Forelimb muscle (tissue), 1 donor: ENCODE data around the gene HSF4. TPM values are rescaled to one million over a fixed set of nuclear protein-coding genes. Genes with fewer than 3 reads are reported as not detected.
"Not testable (repeated sequence)": the region's sequence is repeated elsewhere in the genome, so short reads cannot be mapped to it uniquely, and the experiment has no call there.

ENCODE experiments used
- DNase-seq: peaks from one replicate; pipeline ENCODE4 v3.0.0-alpha.2; 2013; ENCODE audit warnings: low read depth
- polyA plus RNA-seq: library from polyadenylated mRNA; unstranded; fragments of 120-200 nt; gene quantifications from one replicate; pipeline ENCODE4 v1.2.1, GENCODE V29; 2013; ENCODE audit not compliant: insufficient read length

The HSF4 gene, protein sequence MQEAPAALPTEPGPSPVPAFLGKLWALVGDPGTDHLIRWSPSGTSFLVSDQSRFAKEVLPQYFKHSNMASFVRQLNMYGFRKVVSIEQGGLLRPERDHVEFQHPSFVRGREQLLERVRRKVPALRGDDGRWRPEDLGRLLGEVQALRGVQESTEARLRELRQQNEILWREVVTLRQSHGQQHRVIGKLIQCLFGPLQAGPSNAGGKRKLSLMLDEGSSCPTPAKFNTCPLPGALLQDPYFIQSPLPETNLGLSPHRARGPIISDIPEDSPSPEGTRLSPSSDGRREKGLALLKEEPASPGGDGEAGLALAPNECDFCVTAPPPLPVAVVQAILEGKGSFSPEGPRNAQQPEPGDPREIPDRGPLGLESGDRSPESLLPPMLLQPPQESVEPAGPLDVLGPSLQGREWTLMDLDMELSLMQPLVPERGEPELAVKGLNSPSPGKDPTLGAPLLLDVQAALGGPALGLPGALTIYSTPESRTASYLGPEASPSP
- 3.5 TPM for polyA plus RNA-seq

DNA sequence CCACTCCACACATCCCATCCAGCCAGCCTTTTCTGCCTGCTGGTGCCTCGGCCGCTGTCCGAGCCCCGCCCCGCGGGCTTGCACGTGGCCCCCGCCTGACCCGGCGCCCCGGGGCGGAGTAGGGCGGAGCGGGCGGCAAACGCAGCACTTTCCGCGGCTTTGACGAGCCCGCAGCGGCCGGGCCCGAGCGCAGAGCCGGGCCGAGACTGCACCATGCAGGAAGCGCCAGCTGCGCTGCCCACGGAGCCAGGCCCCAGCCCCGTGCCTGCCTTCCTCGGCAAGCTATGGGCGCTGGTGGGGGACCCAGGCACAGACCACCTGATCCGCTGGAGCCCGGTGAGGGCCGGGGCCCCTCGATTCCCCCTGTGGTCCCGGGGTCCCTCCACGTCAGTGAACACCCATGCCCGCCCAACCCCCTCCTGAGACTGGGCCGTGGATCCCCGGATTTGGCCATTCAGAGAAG, at the start of gene HSF4:
Gene HSF4, plus strand, starts transcription at position 147 of the 463 bp plus-strand sequence. Its CDS starts 67 bp downstream, at position 214.
- no peak for DNase-seq

DNA sequence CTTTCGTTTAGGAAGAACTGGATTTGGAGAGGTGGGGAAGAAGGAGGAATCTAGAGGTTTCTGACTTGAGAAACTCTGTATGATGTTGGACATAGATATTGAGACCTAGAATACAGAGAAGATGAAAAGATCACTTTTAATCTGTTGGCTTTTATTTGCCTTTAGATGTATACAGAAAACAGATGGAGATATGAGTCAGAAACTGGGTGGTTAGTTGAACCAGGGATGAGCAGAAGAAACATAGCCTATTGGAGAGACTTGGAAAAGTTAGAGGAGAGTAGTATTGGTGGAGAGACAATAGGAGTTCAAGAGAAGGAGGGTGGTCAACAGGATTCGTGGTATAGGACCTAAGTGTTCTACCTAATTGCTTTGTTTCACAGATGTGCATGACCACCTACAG, 49.8 kb upstream of the HSF4 start:
- no peak for DNase-seq

DNA sequence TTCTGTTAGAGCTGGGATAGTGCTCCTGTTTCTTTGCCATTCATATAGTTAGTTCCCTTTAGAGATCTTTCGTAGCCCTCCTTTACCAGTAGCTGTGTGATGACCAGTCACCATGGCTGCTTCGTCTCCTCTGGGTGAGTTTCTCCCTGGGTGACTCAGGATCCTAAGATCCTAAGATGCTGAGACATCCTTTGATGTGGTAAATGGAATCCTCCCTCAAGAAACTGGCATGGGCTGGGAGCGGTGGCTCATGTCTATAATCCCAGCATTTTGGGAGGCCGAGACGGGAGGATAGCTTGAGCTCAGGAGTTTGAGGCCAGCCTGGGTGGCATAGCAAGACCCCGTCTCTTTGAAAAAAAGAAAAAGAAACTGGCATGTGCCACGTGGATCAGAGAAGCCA, 48.9 kb upstream of the HSF4 start:
- DNase-seq, result no peak

DNA sequence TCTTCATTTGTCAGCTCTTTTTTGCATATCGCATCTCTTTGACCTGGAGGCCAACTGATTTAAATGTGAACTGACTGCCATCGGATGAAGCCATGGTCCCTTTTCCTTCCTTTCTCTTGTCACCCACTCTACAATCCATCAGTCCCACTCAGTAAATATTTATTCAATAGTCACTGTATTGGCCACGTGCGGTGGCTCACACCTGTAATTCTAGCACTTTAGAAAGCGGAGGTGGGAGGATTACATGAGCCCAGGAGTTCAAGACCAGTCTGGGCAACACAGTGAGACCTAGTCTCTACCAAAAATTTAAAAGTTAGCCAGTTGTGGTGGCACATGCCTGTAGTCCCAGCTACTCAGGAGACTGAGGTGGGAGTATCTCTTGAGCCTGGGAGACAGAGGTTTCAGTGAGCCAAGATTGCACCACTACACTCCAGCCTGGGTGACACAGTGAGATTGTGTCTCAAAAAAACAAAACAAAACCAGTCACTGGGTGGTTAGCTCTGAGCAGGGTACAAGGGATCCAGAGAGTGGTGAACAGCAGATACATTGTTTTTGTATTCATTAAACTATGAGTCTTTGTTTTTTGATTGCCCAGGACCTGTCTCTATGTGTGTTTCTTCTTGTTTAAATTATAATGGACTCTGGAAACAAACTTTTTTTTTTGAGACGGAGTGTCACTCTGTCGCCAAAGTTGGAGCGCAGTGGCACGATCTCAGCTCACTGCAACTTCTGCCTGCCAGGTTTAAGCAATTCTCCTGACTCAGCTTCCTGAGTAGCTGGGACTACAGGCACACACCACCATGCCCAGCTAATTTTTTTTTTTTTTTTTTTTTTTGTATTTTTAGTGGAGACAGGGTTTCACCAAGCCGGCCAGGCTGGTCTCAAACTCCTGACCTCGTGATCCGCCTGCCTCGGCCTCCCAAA, 47.9 kb upstream of the HSF4 start:
- DNase-seq, result no peak

DNA sequence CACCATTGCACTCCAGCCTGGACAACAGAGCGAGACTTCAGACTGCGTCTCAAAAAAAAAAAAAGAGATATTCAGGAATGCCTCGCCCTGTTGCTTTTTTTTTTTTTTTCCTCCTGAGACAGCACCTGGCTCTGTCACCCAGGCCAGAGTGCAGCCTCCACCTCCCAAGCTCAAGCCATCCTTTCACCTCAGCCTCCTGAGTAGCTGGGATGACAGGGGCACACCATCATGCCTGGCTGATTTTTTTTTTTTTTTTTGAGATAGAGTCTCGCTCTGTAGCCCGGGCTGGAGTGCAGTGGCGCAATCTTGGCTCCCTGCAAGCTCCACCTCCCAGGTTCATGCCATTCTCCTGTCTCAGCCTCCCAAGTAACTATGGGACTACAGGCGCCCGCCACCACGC, 46.8 kb upstream of the HSF4 start:
- no peak for DNase-seq

DNA sequence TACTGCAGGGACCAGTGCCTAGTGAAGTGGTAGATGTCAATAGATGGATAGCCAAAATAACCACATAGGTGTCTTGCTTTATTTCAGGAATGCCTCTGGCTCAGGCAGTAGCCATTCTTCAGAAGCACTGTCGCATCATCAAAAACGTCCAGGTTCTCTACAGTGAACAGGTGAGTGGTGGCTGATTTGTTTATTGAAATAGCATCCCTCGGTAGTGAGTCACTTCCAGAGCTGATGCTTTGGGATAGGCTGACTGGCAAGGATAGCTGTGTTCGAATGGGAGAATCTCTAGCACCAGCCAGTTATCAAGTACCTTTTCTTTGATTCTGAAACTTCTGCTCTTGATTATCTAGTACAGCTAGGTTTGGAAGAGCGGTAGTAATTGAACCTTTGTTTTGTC, 44.5 kb upstream of the HSF4 start:
- no peak for DNase-seq

DNA sequence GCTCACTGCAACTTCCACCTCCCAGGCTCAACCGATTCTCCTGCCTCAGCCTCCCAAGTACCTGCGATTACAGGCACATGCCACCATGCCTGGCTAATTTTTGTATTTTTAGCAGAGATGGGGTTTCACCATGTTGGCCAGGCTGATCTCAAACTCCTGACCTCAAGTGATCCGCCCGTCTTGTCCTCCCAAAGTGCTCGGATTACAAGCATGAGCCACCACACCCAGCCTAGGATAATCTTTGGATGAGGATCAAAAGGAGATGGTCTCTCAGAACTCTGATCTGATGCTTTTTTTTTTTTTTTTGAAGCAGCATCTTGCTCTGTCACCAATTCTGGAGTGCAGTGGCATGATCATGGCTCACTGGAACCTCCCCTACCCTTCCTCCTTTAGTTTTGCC, 41.7 kb upstream of the HSF4 start:
- DNase-seq, result not testable (repeated sequence)

DNA sequence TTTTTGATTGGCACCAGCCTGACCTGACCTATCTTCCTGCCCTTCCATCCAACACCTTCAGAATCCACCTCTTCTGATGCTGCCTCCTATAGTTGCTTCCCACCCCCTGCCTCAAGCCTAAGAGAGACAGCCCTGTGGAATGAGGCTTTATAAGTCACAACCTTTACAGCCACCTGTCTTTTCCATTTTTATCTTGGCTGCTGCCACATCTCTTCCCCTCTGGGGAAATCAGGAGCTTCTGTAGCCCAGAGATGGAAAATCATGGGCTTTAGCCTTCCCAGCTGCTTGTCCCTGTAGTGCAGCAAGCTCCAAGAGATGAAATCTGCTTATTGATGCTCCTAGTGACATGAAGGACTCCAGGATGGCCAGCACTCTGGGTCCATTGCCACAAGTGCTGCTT, 36.1 kb upstream of the HSF4 start:
- no peak for DNase-seq

DNA sequence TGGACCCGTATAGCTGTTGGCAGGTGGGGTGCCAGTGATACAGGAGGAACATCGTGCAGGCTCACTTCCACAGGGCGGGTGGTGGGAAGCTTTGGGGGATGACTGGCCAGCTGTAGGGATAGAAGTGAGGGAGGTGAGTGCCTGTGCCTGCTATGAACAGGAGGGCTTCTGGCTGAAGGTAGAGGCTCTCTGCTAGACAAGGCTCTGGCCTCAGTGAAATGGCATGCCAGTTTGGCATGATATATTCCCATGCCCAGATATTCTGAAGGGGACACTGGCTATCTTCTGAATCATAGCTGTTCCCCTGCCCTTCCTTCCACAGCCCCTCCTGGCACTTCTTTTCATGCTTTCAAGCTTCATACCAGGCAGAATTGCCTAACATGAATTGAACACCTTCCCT, 35.7 kb upstream of the HSF4 start:
- no peak for DNase-seq

DNA sequence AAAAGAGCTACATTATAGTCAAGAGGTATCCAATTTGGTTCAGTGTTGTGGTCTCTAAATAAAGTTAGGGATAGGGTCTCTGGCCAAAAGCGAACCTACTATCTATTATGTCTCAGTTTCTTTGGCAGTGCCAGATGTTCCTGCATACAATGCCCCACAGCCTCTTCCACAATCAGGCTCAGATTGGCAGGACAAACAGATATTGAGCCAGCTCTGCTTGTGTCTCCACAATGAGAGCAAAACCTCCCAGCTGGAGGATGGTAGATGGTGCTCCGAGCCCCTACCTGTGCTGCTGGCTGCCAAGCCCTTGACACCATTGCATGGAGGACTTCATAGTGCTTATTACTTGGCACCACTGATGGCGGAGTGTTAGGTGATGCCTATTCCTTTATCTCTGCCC, 35.1 kb upstream of the HSF4 start:
- no peak for DNase-seq

DNA sequence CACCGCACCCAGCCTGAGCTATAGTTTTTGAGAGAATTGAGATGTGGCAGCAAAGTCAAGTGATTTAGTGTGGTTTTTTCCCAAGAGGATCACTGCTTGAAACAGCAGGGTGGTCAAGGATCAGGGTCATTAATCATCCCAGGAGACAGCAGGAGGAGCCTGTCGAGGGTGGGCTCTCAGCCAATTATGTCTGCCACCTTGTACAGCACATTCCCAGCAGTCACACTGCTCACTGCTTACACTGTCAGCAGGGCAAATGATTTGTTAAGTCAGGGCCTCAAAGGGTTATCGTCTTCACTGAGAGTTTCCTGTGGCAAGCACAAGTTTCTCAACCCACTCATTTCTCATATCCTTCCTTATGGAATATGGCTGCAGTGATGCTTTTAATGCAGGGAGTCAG, 26.9 kb upstream of the HSF4 start:
- no peak for DNase-seq

DNA sequence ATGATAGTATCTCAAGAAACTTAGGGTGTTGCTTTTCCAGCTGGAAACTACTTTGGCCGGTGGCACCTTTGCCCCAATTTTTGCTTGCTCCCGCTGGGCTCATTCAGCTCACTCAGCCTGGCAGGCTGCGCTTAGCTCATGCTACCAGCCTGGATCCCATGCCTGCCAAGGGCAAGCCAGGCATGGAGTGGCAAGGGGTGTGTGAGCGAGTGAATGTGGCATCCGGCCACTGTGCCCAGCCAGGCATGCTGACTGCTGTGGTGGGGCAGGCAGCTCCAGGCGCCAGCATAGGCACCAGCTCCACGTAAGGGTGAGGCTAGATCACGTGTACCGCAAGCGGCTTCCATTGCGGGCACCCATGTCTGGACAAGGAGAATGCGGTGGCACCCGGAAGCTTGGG, 23.2 kb upstream of the HSF4 start:
- DNase-seq, result no peak

DNA sequence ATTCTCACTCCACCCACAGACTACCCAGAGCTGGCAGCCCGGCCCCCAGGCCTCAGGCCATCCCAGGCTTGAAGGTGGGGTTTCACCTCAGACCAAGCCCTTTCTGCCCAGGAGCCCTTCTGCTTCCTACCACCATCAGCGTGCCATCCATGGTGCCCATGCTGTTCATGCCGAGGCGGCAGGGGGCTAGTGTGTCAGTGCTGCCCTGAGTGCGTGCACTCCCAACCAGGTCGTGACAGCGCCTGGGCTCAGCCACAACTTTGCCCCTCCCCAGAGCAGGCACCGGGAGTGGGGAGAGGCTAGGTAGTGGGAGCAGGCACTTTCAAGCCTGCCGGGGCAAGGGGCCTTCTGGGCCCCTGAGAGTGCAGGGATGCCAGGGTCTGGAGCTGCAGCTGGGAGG, 22.2 kb upstream of the HSF4 start:
- DNase-seq, result no peak

DNA sequence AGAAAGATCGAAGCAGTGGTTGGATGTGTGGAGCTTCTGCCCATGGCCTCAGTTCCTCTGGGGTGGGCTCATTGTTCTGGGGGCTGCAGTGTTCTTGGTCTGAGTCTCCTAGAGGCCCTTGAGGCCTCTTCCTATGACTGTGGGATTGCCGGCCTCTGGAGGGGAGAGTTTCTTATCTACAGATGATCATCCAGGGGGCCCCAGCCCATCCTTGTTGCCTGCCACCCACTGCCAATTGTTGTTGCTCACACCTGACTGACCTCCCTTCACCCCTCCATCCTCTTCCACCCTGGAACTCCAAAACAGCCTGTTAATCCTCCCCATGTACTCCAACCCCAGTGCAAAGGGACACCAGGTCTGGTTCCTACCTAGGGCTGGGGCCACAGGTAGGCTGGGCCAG, 19.6 kb upstream of the HSF4 start:
- DNase-seq, result no peak

DNA sequence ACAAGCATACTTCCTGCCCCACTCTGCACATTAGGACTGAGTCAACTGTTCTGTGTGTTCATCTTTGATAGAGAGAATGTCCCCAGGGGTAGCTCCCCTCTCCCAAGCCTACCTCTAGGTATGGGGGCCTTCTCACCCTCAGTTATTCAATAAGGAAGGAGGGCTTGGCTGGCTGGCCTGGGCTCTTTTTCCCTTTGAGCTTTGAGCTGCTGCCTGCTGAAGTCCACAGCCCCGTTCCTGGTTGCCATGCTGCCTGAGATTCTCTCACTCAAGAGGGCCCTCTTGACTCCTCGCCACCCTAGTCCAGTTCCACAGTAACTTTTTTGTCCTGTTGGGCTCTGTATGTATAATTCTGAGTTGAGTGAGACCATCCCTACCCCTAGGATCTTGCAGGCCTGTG, 18.8 kb upstream of the HSF4 start:
- DNase-seq, result no peak

DNA sequence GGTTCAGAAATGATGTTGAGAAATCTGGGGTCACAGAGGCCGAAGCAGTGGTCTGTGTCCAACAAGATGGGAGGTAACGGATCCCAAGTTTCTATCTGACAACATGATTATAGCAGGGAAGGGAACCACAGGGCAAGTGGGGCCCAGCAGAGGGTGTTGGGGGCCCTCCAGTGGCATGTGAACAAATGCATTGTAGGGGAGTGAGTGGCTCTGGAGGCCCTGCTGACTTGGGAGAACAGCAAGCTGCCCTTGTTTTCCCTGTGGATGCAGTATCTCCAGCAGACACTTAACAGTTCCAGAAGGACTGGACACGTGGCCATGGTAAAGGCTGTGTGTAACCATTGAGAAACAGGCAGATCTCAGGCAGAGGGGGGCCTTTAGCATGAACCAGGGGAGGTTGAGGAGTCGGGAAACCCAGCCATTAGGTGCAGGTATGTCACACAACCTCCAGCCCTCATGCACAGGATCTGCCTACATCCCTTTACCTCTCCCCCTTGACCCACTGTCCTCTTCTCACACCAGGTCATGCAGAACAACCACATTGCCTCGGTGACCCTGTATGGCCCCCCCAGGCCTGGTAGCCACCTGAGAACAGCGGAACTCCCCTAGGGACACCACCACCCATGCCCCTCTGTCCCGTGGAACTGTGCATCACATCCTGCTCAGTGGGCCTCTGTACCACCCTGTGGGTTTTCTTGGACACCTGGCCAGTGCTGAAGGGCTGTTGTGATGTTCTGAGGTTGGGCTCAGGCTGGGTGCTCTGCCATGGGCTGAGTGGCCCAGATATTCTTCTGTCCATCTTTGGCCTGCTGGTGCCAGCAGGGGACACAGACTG, 17.8 kb upstream of the HSF4 start:
- no peak for DNase-seq

DNA sequence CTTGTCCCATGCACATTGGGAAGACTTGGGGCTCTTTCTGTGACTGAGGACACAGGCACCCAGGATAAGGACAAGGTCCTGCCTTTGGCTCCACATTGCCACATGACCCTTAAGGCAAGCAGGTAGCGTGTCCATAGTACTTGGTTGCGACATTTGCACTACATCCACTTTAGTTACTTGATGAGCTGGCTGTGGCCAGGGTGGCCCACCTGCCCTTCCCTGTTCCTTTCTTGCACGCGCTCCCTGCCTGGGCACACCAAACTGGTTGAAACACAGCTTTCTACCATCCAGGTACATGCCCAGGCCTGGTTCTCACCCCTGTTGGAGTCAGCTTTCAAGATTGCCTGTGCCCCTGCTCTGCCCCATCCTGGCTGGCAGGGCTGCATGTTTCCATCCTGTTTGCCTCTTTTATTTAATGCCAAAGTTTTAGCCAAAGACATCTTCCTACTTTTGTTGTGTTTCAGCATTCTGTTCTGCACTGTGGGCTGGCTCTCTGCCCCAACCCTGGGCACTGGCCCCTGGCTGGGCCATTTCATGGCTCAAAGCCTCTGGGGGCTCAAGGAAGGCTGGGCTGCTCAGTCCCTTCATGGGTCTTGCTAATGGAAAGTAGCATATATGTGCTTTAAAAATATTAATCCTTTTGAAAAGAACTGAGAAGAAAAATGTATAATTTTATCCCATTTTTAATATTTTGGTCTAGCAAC, 17.0 kb upstream of the HSF4 start:
- no peak for DNase-seq

DNA sequence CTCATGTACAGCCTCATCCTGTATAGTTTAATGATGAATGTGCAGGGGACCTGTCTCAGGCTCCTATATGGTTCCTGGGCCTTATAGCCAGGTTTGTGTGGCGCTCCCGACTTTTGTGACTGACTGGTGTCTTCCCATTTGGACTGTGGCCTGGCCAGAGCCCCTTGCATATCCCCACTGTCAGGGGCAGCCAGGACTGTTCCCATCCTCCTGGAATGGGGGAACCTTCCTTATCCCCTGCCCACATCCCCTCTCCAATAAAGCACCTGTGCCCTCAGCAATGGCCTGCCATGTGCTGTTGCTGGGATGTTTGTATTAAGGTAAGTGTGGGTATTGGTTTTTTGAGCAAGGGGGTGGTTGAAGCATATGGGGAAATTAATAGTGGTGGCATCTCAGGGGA, 16.3 kb upstream of the HSF4 start:
- no peak for DNase-seq

DNA sequence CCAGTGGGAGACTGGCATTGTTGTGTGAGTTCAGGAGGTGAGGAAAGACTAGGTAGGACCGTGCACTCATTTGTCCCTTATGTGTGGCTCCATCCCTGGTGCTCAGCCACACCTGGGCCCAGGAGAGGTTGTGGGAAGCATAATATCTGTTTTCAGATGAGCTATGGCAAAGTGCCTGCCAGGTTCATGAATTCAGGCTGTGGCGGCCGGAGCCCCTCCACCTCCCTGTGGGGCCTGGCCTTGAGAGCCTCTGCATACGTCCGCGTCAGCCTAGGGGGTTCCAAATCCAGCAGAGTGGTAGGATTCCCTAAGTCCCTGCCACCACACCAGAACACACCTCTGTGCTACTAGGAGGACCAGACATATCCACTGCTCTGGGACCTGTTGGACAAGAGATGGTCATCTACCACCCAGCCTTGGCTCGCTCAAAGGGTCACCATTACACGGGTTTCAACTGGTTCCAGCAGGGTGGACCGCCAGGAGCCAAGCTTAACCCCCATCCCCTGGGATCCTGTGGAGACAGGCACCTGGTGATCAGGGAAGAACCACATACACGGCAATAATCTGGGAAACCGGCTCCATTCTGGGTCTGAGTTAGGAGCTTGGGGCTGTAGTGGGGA, 15.8 kb upstream of the HSF4 start:
- DNase-seq, result no peak

DNA sequence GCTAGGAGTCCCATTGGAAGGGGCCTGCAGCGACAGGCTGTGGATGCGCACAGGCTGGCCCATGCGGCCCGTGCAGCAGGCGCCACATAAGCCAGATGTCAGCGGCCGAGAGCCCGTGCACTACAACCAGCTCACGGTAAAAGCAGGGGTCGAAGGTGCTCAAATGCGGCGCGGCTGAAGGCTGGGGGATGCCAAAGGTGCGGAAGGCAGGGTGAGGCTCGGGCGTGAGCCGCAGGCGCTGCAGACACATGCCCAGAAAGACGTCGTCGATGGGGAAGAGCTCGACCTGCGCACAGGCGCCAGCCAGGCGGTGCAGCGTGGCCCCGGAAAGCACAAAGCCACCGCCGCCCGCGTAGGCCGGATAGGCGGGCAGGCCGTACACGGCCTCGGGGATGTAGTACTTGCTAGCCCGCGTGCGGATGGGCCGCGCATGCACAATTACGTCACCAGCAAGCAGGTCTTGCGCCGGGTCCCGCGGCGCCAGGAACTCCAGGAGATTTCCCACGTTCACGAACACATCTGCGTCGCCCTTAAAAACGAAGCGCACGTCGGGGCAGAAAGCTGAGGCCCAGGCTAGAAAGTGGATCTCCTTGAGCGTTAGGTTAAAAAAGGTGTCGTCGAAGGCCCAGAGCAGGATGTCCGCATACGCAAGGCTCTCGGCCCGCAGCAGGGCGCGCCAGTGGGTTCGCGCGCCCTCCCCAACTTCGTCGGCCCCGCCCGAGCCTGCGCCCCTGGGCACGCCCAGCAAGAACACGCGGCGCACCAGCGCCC, 15.1 kb upstream of the HSF4 start:
- no peak for DNase-seq
